Measurements from ENCODE around the gene CRELD2.
A peak's percentile ranks its signal among the peaks of the same experiment; 100 is the strongest.

CRELD2 gene

GRCh38 chr22:49956914-49957825 is 38.7 kb downstream of the CRELD2 start:
- Histone ChIP-seq H3K4me3 (ENCODE audit: low read length) (no peak overlapping the region), H3K36me3 (replicated peaks; ENCODE audit: insufficient read depth, low read length) (0 out of 2 replicates have a peak, but pooled peaks cover 3% of the 10 kb centered on the region), H3K9ac (ENCODE audit: low read length) (no peak overlapping the region), H3K4me1 (ENCODE audit: low read length) (0 out of 2 replicates have a peak, but pooled peaks cover 5% of the 10 kb centered on the region), H3K27ac (ENCODE audit: low read length) (no peak overlapping the region), H3F3A (ENCODE audit: insufficient read depth, low read length) (no peaks in the 10 kb centered on the region), H4K20me1 (ENCODE audit: insufficient read depth, low read length) (no peaks in the 10 kb centered on the region), H2AFZ (ENCODE audit: low read length) (no peak overlapping the region), H3K79me2 (ENCODE audit: low read length) (peaks cover 12% of the 10 kb centered on the region), H3K4me2 (ENCODE audit: low read depth, low read length) (no peak overlapping the region), H3K9me2 (replicated peaks; ENCODE audit: insufficient read depth, low read length) (no peaks in the 10 kb centered on the region), H3K27me3 (replicated peaks; ENCODE audit: insufficient read depth, low read length) (no peaks in the 10 kb centered on the region; the same call in 1 of the 2 replicates), H3K9me3 (replicated peaks; ENCODE audit: insufficient read depth, low read length) (no peaks in the 10 kb centered on the region)
- DNase-seq: peak; percentile 3
- TF ChIP-seq EZH2 (optimal IDR thresholded peaks at IDR 0.05; ENCODE audit: low read depth, low read length) (no peak), EZH2phosphoT487 (IDR thresholded peaks at IDR 0.05; ENCODE audit: low read length) (no peak)
- TF ChIP-seq, protein P1, sequence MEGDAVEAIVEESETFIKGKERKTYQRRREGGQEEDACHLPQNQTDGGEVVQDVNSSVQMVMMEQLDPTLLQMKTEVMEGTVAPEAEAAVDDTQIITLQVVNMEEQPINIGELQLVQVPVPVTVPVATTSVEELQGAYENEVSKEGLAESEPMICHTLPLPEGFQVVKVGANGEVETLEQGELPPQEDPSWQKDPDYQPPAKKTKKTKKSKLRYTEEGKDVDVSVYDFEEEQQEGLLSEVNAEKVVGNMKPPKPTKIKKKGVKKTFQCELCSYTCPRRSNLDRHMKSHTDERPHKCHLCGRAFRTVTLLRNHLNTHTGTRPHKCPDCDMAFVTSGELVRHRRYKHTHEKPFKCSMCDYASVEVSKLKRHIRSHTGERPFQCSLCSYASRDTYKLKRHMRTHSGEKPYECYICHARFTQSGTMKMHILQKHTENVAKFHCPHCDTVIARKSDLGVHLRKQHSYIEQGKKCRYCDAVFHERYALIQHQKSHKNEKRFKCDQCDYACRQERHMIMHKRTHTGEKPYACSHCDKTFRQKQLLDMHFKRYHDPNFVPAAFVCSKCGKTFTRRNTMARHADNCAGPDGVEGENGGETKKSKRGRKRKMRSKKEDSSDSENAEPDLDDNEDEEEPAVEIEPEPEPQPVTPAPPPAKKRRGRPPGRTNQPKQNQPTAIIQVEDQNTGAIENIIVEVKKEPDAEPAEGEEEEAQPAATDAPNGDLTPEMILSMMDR (IDR thresholded peaks at IDR 0.05; ENCODE audit: low read length): no peak

DNA sequence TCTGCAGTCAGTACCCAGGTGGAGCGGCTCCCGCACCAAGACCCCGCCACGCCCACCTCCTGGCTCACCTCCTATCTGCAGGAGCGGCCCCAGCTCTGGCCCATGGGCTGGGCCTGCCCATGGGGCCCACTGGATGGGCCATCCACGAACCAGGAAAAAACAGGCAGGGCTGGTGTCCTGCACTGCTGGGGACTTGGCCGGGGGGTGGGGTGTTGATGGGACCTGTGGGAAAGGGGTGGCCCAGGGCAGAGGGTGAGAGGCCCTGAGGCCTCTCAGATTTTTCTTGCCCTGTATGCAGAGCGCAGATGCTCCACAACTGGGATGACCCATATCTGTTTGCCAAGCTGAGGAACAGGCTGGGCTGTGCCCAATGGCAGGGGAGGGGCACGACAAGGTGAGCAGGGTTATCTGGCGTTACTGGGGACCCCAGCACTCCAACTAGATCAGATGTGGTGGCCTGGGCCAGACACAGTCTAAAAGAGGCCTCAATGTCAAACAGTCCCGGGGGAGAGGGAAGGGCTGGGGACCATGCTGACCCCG is 39.5 kb downstream of the CRELD2 start:
- H3K79me2 ChIP-seq (ENCODE audit: low read length): peaks cover 19% of the 10 kb centered on the region
- no peak overlapping the region for H3K4me2 ChIP-seq (ENCODE audit: low read depth, low read length)
- H3K27me3 ChIP-seq (replicated peaks; ENCODE audit: insufficient read depth, low read length): no peaks in the 10 kb centered on the region
- H3K36me3 ChIP-seq (replicated peaks; ENCODE audit: insufficient read depth, low read length): 0 out of 2 replicates have a peak, but pooled peaks cover 3% of the 10 kb centered on the region
- TF ChIP-seq, protein P1 (IDR thresholded peaks at IDR 0.05; ENCODE audit: low read length): no peak
- TF ChIP-seq EZH2phosphoT487 (IDR thresholded peaks at IDR 0.05; ENCODE audit: low read length): no peak
- no peak for TF ChIP-seq EZH2 (optimal IDR thresholded peaks at IDR 0.05; ENCODE audit: low read depth, low read length)
- no peak overlapping the region for H2AFZ ChIP-seq (ENCODE audit: low read length)
- H4K20me1 ChIP-seq (ENCODE audit: insufficient read depth, low read length): no peaks in the 10 kb centered on the region
- H3K27ac ChIP-seq (ENCODE audit: low read length): no peak overlapping the region
- no peak overlapping the region for H3K4me3 ChIP-seq (ENCODE audit: low read length)
- 0 out of 2 replicates have a peak, but pooled peaks cover 9% of the 10 kb centered on the region for H3K4me1 ChIP-seq (ENCODE audit: low read length)
- no peaks in the 10 kb centered on the region for H3K9me3 ChIP-seq (replicated peaks; ENCODE audit: insufficient read depth, low read length)
- DNase-seq: peak; percentile 3
- H3K9me2 ChIP-seq (replicated peaks; ENCODE audit: insufficient read depth, low read length): no peaks in the 10 kb centered on the region
- no peak overlapping the region for H3K9ac ChIP-seq (ENCODE audit: low read length)
- no peaks in the 10 kb centered on the region for H3F3A ChIP-seq (ENCODE audit: insufficient read depth, low read length)

GRCh38 chr22:49958366-49958921 is 40.0 kb downstream of the CRELD2 start:
- H3K27me3 ChIP-seq (replicated peaks; ENCODE audit: insufficient read depth, low read length): no peaks in the 10 kb centered on the region
- H3F3A ChIP-seq (ENCODE audit: insufficient read depth, low read length): no peaks in the 10 kb centered on the region
- 0 out of 2 replicates have a peak, but pooled peaks cover 6% of the 10 kb centered on the region for H3K36me3 ChIP-seq (replicated peaks; ENCODE audit: insufficient read depth, low read length)
- H3K4me2 ChIP-seq (ENCODE audit: low read depth, low read length): no peak overlapping the region
- peaks cover 24% of the 10 kb centered on the region for H3K79me2 ChIP-seq (ENCODE audit: low read length)
- H3K9me2 ChIP-seq (replicated peaks; ENCODE audit: insufficient read depth, low read length): no peaks in the 10 kb centered on the region
- no peak overlapping the region for H3K9ac ChIP-seq (ENCODE audit: low read length)
- no peak for TF ChIP-seq EZH2phosphoT487 (IDR thresholded peaks at IDR 0.05; ENCODE audit: low read length)
- no peak for TF ChIP-seq EZH2 (optimal IDR thresholded peaks at IDR 0.05; ENCODE audit: low read depth, low read length)
- TF ChIP-seq, protein P1 (IDR thresholded peaks at IDR 0.05; ENCODE audit: low read length): no peak
- peak; percentile 3 for DNase-seq
- H3K4me3 ChIP-seq (ENCODE audit: low read length): no peak overlapping the region
- H4K20me1 ChIP-seq (ENCODE audit: insufficient read depth, low read length): no peaks in the 10 kb centered on the region
- no peak overlapping the region for H3K27ac ChIP-seq (ENCODE audit: low read length)
- 0 out of 2 replicates have a peak, but pooled peaks cover 9% of the 10 kb centered on the region for H3K4me1 ChIP-seq (ENCODE audit: low read length)
- no peaks in the 10 kb centered on the region for H3K9me3 ChIP-seq (replicated peaks; ENCODE audit: insufficient read depth, low read length)
- no peak overlapping the region for H2AFZ ChIP-seq (ENCODE audit: low read length)

Data from MM.1S (cell line).